ENCODE measurements around the gene TACC2.

DNA sequence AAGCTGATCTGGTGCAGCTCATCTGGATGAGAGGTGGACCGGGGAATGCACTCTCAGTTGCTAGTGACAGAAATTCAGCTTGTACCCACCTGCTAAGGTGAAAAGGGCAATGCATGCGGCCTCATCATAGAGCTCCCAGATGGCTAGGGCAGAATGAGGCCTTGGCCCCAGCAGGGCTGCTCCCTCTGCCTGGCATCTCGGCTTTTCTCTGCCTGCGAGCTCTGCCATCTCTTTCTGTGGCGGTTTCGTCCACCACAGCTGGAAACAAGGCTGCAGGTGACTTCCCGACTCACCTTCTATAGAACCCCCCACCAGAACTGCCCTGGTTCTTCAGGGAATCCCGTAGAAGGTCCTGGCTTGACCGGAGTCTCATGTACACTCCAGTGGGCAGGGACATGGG, 60.1 kb downstream of the TACC2 start:
- TF ChIP-seq POLR2AphosphoS5 (IDR thresholded peaks at IDR 0.05; ENCODE audit: insufficient read depth, low read depth, low read length): no peak
- TF ChIP-seq, protein P1, sequence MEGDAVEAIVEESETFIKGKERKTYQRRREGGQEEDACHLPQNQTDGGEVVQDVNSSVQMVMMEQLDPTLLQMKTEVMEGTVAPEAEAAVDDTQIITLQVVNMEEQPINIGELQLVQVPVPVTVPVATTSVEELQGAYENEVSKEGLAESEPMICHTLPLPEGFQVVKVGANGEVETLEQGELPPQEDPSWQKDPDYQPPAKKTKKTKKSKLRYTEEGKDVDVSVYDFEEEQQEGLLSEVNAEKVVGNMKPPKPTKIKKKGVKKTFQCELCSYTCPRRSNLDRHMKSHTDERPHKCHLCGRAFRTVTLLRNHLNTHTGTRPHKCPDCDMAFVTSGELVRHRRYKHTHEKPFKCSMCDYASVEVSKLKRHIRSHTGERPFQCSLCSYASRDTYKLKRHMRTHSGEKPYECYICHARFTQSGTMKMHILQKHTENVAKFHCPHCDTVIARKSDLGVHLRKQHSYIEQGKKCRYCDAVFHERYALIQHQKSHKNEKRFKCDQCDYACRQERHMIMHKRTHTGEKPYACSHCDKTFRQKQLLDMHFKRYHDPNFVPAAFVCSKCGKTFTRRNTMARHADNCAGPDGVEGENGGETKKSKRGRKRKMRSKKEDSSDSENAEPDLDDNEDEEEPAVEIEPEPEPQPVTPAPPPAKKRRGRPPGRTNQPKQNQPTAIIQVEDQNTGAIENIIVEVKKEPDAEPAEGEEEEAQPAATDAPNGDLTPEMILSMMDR (IDR thresholded peaks at IDR 0.05; ENCODE audit: extremely low read depth in 1 of 2, insufficient read depth in 1 of 2, low read depth in 1 of 2, low read length in 2 of 2): no peak
